A673 (cell line): Measurements from ENCODE around the gene TMEM130. TPM values are rescaled to one million over a fixed set of nuclear protein-coding genes. Genes with fewer than 3 reads are reported as not detected.

Source experiments
- BruUV-seq: library from RNA; stranded (reverse); fragments of 400-500 nt; replicated peaks from 2 replicates; lab custom pipeline; 2021; lab: Mats Ljungman, UMichigan
- CTCF ChIA-PET: fragments of 300-600 bp; sonication (Branson Sonifier 250); formaldehyde crosslinking; loops from one replicate; lab custom pipeline; 2022; ENCODE audit warnings: antibody characterized with exemption; lab: Charles Lee
- POLR2A ChIA-PET: fragments of 300-600 bp; sonication (Branson Sonifier 250); formaldehyde crosslinking; loops from one replicate; lab custom pipeline; 2022; ENCODE audit warnings: antibody characterized with exemption; ENCODE audit not compliant: low non-redundant PET; lab: Charles Lee
- DNase-seq: peaks from one replicate; pipeline ENCODE4 v3.0.0-alpha.2; 2015; ENCODE audit warnings: low spot score
- H3K27ac ChIP-seq: fragments of 200-600 bp; sonication (generic); 2 replicates; pipeline ENCODE4 v1.5.1; 2016; ENCODE audit warnings: mixed run types, low read depth, mild to moderate bottlenecking, mixed read lengths, antibody characterized with exemption, low read length; ENCODE audit not compliant: poor library complexity, severe bottlenecking
- H3K27me3 ChIP-seq: fragments of 200-600 bp; sonication (generic); replicated peaks from 2 replicates; pipeline ENCODE4 v1.6.1; 2017; ENCODE audit warnings: mixed run types, low read depth, mild to moderate bottlenecking, mixed read lengths, antibody characterized with exemption, low read length; ENCODE audit not compliant: insufficient read depth, poor library complexity
- H3K36me3 ChIP-seq: fragments of 200-600 bp; sonication (generic); 2 replicates; pipeline ENCODE4 v1.6.1; 2016; ENCODE audit warnings: mixed run types, mild to moderate bottlenecking, mixed read lengths, antibody characterized with exemption, low read length; ENCODE audit not compliant: insufficient read depth, poor library complexity, severe bottlenecking
- H3K4me1 ChIP-seq: fragments of 200-600 bp; sonication (generic); 2 replicates; pipeline ENCODE4 v1.6.1; 2017; ENCODE audit warnings: mixed run types, mild to moderate bottlenecking, mixed read lengths, antibody characterized with exemption, low read length; ENCODE audit not compliant: insufficient read depth, poor library complexity, severe bottlenecking
- H3K4me3 ChIP-seq: fragments of 200-600 bp; sonication (generic); 2 replicates; pipeline ENCODE4 v1.5.1; 2016; ENCODE audit warnings: low read depth, mixed run types, mild to moderate bottlenecking, mixed read lengths, low read length; ENCODE audit not compliant: poor library complexity, severe bottlenecking
- H3K9me3 ChIP-seq: fragments of 200-600 bp; sonication (generic); 2 replicates; pipeline ENCODE4 v1.6.1; 2016; ENCODE audit warnings: mixed run types, low read depth, mild to moderate bottlenecking, mixed read lengths, antibody characterized with exemption, low read length; ENCODE audit not compliant: poor library complexity, severe bottlenecking
- EZH2 ChIP-seq: fragments of 200-600 bp; sonication (generic); IDR thresholded peaks from 2 replicates; pipeline ENCODE4 v1.6.1; 2017; ENCODE audit warnings: borderline replicate concordance, low read depth, mild to moderate bottlenecking, mixed read lengths, antibody characterized with exemption, low read length; ENCODE audit not compliant: poor library complexity, severe bottlenecking
- intact Hi-C: fragments of 100-400 bp; cut with micrococcal nuclease; formaldehyde crosslinking; loops from one replicate; pipeline ENCODE4 v1.10.0; 2022; ENCODE audit not compliant: unreplicated experiment
- total RNA-seq: library from RNA; stranded (reverse); gene quantifications from 2 replicates; pipeline ENCODE4 v1.2.3, GENCODE V29; 2021
- TF ChIP-seq, protein P1 (sequence below): fragments of 300-800, 200-600 bp; sonication (generic); conservative IDR thresholded peaks from 2 replicates; pipeline ENCODE4 v1.5.1; 2017; ENCODE audit warnings: low read depth, mild to moderate bottlenecking, antibody characterized with exemption, low read length, moderate library complexity, mixed read lengths

The TMEM130 gene
- total RNA-seq, 1 experiment from 2014 or later: not detected

DNA sequence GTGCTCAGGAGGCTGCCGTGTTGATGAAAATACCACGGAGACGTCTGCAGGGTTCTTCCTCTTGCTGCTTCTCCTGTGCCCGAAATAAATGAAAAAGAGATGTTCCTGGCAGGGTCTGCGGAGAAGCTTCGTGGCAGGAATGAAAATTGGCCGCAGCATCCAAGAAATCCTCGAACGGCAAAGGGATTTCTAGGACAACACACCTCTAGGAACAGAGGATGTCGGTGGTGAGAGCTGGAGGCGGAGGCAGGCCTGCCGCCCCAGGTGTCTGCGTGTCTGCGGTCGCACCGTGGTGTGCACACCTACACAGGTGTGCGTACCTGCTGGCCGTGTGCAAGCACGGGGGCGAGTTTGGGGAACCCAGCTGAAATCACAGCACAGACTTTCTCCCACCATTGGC lies 43.4 kb downstream of the TMEM130 start:
- CTCF ChIA-PET: no interaction called here
- Histone ChIP-seq H3K27me3 (no peaks in the 10 kb centered on the region), H3K4me3 (no peak overlapping the region), H3K36me3 (no peaks in the 10 kb centered on the region), H3K9me3 (no peaks in the 10 kb centered on the region), H3K4me1 (no peaks in the 10 kb centered on the region), H3K27ac (no peak overlapping the region)
- intact Hi-C loops: no loop called here
- no TSS peak for BruUV-seq
- POLR2A ChIA-PET: no interaction called here
- TF ChIP-seq EZH2: no peak
- TF ChIP-seq, protein P1, sequence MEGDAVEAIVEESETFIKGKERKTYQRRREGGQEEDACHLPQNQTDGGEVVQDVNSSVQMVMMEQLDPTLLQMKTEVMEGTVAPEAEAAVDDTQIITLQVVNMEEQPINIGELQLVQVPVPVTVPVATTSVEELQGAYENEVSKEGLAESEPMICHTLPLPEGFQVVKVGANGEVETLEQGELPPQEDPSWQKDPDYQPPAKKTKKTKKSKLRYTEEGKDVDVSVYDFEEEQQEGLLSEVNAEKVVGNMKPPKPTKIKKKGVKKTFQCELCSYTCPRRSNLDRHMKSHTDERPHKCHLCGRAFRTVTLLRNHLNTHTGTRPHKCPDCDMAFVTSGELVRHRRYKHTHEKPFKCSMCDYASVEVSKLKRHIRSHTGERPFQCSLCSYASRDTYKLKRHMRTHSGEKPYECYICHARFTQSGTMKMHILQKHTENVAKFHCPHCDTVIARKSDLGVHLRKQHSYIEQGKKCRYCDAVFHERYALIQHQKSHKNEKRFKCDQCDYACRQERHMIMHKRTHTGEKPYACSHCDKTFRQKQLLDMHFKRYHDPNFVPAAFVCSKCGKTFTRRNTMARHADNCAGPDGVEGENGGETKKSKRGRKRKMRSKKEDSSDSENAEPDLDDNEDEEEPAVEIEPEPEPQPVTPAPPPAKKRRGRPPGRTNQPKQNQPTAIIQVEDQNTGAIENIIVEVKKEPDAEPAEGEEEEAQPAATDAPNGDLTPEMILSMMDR: no peak
- DNase-seq: no peak

DNA sequence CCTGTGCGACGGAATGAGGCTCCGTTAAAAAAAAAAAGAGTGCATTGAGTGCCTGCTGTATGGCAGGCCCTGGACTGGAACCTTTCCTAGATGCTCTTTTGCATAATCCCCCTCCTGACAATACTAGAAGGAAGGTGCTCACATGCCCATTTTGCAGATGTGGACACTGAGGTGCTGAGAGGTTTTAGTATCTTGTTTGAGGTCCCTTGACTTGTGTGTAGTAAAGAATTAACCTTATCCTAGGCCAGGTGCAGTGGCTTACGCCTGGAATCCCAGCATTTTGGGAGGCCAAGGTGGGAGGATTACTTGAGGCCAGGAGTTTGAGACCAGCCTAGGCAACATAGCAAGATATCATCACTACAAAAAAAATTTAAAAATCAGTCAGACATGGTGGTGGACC lies 46.6 kb downstream of the TMEM130 start:
- no TSS peak for BruUV-seq
- no peak overlapping the region for H3K27ac ChIP-seq
- CTCF ChIA-PET: no interaction called here

DNA sequence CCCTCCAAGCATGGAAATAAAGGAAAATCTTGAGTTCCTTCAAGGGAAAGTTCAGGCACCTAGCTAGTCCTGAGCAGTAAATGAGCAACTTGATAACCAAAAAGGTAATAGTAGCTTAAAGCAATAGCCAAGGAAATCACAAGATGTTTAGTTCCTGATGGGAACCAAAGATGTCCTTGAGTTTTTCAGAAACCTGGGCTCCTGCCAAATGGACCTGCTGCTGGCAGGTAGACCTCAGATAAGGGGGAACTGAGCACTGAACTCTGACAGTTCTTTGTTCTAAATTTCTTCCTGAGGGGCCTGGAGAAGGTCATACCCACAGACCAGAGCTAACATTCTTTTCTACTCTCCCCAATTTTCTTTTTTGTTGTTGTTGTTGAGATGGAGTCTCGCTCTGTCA lies 48.5 kb downstream of the TMEM130 start:
- no peaks in the 10 kb centered on the region for H3K9me3 ChIP-seq
- intact Hi-C loops: no loop called here
- H3K27me3 ChIP-seq: no peaks in the 10 kb centered on the region
- H3K4me3 ChIP-seq: no peak overlapping the region
- POLR2A ChIA-PET: no interaction called here
- BruUV-seq: no TSS peak
- no peak for DNase-seq
- H3K36me3 ChIP-seq: no peaks in the 10 kb centered on the region
- CTCF ChIA-PET: no interaction called here
- H3K4me1 ChIP-seq: no peaks in the 10 kb centered on the region
- H3K27ac ChIP-seq: no peak overlapping the region
- TF ChIP-seq, protein P1: no peak
- TF ChIP-seq EZH2: no peak

More for the DNA sequence above, 46.6 kb downstream of the TMEM130 start:
- no peaks in the 10 kb centered on the region for H3K9me3 ChIP-seq
- TF ChIP-seq, protein P1: no peak
- no peak for TF ChIP-seq EZH2
- no peaks in the 10 kb centered on the region for H3K4me1 ChIP-seq
- H3K4me3 ChIP-seq: no peak overlapping the region
- intact Hi-C loops: no loop called here
- POLR2A ChIA-PET: no interaction called here
- H3K27me3 ChIP-seq: no peaks in the 10 kb centered on the region
- DNase-seq: no peak
- H3K36me3 ChIP-seq: no peaks in the 10 kb centered on the region
